ENCODE data around the gene ZNF497. TPM values are rescaled to one million over a fixed set of nuclear protein-coding genes. Genes with fewer than 3 reads are reported as not detected.
"Not testable (repeated sequence)": the region's sequence is repeated elsewhere in the genome, so short reads cannot be mapped to it uniquely, and the experiment has no call there.

Gene ZNF497
- total RNA-seq, 1 donor from 2014 or later: 1.1 TPM

DNA sequence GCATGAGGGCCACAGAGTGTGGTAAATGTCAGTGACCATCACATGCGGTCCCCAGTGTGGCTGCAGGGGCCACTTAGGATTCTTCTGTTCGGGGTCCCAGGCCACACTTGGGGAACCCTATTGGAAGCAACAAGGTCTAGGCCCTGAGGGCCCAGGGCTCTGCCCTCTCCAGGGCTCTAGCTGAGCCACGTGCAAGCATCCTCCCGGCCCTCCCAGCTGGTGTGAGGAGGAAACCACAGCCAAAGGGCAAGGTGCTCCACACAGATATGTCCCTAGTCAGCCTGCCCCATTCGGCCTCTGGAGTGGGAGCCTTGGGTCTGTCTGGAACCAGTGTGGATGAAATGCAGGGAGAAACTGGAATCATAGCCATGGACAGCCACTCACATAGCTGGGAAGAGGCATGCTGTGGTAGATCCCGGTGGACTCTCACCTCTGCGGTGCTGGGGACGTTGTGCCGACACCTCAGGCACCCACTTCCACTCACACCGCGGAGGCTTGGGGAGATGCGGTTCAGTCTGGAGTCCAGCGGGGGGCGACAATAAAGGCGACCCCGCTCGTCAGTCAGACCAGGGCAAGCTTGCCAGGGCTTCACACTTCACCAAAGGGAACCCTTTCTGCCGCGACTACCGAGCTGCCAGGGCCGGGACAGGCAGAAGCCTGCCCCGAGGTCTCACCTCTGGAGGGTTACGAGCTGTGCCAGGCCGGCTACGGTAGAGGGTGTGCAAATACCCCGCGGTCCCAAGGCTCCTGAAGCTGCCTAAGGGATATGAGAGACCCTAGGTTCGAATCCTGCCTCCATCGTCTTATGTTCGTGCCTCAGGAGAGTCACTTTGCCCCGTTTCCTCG is 4.3 kb upstream of the ZNF497 start:
- no peak for ATAC-seq

DNA sequence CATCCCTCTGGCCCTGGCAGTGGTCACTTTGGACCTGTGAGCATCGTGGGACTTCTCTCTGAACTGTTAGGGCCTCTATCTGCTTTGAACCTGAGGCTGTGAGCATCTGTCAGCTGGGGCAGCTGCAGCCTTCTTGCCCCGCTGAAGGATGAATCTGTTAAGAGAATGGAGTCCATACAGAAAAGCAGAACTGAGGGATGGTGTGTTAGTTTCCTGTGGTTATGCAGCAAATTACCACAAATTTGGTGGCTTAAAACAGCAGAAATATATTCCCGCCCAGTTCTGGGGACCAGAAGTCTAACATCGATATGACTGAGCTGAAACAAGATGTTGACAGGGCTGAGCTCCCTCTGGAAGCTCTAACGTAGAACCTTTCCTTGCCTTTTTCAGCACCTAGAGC is 1.6 kb upstream of the ZNF497 start:
- ATAC-seq: no peak

DNA sequence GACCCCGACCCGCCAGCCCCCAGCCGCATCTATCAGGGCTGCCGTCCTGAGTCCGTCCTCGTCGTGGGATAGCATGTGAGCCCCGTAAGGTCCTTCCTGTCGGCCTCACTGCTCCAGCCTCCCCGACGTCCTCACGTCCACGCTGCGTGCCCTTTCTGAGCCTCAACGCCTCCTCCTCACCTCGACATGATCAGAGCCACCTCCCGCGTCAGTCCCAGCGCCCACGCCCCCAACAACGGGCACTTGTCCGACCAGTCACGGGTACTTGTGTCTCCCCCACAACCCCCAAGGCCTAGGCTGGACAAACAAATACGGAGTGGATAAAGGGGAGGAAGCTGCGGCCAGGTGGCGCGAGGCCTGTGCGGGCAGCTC is 665 bp downstream of the ZNF497 start:
- peak; percentile 14 for ATAC-seq

DNA sequence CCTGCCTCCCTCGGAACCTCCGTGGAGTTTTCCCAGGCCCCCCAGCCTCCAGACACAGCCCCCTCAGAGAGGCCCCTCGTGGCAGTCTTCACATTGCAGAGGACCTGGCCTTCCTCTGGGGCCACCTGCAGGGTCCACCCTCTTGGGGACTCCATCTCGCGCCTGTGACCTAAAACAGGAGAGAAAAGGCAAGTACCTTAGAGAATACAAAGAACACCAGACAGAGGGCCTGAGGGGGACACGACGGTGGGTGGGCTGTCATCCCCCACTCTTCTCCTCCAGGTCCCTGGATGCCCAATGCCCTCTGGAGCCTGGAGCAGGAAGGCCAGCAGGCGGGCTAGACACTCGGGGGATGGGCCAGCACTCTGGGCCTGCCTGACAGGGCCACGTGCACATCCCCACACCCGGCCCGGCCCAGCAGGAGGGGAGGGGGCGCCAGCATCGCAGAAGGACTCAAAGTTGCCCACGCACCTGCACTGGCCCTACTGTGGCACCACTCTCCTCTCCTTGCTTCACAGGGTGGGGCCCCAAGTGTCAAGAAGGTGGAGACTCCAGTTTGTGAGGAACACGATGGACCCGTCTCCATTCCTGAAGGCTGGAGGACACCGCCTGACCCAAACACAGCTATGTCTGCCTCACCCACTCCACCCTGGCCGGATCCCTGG is 4.9 kb downstream of the ZNF497 start:
- ATAC-seq: no peak

DNA sequence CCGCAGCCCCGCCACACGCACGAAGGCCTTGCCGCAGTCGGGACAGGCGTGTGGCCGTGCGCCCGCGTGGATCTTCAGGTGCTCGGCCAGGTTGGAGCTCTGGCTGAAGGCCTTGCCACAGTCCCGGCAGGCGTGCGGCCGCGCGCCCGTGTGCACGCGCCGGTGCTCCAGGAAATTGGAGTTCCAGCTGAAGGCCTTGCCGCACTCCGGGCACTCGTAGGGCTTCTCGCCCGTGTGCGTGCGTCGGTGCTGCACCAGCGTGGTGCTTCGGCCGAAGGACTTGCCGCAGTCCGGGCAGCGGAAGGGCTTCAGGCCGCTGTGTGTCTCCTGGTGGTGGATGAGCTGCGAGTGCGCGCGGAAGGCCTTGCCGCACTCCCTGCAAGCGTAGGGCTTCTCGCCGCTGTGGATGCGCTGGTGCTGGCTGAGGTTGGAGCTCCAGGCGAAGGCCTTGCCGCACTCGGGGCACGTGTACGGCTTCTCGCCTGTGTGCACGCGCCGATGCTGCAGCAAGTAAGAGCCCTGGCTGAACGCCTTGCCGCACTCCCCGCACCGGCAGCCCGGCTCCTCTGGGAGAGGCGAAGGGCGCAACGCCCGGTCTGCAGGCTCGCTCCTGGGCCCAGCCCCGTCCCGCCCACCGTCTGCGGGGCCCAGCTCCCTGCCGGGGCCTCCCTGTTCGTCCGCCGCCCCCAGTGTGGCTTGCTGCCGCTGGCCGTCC is 5.6 kb downstream of the ZNF497 start:
- peak; percentile 4 for ATAC-seq

DNA sequence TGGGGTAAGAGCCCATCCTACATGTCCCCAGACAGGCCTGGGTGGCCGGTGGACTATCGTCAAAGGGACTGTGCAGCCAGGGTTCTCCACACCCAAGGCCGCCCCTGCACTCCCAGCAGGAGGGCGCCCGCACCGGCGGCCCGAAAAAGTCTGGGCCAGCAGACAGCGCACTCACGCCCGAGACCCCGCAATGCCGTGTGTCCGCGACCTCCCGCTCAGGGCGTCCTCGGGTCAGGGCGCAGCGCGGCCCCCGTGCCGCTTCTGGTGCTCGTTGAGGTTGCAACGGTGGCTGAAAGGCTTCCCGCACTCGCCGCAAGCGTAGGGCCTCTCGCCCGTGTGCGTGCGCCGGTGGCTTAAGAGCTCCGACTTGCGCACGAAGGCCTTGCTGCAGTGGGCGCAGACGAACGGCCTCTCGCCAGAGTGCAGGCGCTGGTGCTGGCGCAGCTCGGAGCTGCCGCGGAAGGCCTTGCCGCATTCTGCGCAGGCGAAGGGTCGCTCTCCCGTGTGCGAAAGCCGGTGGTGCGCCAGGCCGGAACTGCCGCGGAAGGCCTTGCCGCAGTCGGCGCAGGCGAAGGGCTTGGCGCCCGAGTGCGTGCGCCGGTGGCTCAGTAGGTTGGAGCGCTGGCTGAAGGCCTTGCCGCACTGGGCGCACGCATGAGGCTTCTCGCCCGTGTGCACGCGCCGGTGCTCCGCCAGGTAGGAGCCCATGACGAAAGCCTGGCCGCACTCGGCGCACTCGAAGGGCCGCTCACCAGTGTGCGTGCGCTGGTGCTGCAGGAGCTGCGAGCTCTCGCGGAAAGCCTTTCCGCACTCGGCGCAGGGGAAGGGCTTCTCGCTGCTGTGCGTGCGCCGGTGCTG is 6.4 kb downstream of the ZNF497 start:
- peak; percentile 5 for ATAC-seq

DNA sequence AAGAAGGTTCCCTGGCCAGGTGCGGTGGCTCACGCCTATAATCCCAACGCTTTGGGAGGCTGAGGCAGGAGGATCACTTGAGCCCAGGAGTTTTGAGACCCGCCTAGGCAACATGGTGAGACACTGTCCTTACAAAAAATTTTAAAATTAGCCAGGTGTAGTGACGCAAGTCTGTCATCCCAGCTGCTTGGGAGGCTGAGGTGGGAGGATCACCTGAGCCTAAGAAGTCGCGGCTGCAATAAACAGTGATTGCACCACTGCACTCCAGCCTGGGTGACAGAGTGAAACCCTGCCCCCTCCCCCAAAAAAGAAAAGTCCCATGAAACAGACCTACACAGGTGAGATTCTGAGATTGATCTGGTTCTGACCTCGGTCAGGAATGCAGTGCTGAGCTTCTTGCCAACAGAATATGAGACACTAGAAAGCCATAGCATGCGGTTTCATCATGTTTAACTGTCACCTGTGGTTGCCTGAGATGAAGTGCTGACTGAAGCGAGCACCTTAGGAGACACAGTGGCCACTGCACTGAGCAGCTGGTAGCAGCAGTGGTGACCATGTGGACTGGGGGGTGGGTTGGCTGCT is 7.2 kb downstream of the ZNF497 start:
- ATAC-seq: no peak

DNA sequence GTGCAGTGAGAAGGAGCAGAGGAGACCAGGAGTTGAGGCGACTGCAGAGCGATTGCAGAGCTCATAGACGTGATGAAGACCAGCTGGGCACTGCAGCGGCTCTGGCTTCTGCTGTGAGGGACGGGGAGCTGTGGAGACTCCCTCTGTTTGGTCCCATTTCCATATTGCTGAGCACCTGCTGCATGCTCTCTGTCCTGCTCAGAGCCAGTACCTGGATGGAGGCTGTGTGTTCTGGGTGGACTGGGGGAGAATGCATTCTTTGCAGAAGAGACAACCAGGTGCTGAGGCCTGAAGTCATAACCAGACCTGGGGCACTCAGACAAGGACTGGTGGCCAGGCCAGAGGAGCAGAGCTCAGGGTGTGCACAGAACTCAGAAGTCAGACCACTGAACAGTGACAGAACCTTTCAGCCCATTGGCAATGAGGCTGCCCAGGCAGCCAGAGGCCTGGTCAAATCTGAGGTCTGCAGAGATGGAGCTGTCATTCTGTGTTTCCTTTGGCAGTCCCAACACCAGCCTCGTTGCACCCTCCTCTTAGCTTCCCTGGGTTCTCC is 8.0 kb downstream of the ZNF497 start:
- ATAC-seq: no peak

DNA sequence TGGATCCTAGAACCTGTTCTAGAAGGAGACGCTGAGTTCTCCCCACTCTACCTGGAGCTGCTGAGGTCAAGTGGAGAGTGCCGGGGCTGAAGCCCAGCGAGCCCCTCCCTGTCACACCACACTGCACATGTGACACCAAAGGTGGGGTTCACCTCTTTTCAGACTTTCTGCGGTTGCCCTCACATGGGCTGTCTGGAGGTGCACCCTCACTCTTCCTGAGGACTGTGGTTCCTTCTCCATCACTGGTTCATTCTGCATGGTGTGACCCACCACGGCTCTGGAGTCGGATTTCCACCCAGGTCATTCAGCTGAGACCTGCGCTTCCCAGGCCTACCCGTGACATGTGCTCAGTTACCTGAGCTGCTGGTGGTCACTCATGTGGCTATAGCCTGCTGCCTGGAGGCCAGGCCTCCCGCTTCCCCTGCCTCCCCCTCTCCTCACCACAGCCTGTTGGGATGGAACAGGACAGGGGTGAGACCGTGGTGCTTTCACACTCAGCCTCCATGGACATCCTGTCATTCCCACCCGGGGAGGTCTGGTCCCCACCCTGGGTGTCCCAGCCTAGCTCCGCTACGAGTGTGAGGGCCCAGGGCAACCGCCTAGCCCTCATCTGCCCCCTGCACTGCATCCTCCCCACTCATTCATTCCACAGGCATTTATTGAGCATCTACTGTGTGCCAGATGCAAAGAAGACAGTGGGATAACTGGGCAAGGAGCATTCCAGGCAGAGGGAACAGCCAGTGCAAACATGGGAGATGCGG is 8.7 kb downstream of the ZNF497 start:
- ATAC-seq: no peak

DNA sequence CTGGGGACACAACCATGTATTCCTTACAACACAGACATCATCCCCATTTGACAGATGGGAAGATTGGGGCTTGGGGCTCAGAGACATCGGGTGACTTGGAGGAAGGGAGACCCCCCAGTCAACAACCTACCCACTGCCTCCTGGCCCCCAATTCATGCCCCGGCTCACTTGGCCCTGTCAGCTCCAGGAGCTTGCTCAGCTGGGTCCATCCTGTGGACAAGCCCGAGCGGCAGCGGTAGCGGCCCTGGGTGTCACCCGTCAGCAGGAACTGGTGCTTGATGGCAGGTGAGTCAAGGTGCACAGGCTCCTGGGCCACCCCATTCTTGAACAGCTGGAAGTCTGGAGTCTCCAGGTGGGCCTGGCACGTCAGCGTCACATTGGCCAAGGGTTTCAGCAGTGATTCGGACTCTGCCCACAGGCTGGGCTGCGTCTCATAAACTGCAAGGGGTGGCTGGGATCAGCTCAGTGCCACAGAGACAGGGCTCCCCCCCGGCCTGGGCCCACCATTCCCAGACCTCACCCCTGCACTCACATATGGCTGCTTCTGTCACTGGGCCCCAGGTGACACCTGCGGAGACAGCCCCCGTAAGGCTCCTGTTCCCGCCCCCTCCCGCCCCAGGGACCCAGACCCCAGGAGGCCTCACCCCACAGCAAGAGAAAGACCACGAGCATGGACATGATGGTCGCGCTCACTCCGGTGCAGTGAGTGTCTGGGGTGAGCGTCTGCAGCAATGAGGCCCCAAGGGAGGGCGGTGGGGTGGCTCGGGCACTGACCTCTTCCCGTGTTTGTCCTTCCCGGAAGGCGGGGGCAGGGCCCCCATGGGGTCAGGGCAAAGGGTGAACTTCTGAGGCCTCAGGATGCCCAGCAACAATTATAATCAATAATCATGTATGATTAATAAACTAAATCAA is 9.5 kb downstream of the ZNF497 start, which contains the start of gene A1BG:
A1BG (minus strand) TSS at position 733 of the 912 bp plus-strand sequence; CDS start at position 678, 55 bp downstream.
- no peak for ATAC-seq

DNA sequence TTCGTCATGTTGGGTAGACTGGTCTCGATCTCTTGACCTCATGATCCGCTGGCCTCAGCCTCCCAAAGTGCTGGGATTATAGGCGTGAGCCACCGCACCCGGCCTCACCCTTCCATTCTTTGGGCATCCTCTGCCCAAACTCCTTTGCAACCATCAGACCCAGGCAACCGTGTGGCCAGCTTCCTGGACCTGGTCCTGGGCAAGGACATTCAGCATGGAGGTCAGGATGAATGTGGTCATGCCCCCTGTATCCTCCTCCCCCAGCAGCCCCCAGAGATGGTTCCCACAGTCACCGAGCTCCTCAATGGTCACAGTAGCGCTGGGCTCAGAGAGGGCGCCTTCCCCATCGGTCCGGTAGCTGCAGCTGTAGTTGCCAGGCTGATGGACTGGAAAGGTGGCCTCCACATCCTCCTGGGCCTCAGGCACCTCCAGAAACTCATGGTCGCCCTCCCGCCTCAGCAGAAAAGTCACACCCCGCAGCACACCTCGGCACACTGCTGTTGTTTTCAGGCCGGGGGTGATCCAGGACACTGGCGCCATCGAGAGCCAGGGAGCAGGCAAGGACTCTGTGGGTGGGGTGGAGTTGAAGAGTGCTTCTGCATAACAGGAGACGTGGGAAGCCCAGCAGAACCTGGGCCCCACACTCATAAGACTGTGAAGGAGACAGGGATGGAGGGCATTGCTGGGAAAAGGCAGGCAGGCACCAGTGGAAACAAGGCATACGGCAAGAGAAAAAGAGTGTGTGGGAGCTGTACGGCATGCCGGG is 10.4 kb downstream of the ZNF497 start:
- ATAC-seq: no peak

DNA sequence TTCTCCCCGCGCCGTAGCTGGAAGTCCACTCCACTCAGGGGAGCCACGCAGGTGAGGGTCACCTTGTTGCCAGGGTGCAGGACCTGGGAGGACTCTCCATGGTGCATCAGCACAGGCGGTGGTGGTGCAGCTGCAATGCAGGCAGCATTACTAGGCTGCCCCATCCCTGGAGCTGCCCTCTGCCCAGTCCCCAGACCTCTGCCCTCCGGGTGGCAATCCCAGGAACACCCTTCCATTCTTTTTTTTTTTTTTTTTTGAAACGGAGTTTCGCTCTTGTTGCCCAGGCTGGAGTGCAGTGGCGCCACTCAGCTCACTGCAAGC is 11.0 kb downstream of the ZNF497 start:
- ATAC-seq: no peak

DNA sequence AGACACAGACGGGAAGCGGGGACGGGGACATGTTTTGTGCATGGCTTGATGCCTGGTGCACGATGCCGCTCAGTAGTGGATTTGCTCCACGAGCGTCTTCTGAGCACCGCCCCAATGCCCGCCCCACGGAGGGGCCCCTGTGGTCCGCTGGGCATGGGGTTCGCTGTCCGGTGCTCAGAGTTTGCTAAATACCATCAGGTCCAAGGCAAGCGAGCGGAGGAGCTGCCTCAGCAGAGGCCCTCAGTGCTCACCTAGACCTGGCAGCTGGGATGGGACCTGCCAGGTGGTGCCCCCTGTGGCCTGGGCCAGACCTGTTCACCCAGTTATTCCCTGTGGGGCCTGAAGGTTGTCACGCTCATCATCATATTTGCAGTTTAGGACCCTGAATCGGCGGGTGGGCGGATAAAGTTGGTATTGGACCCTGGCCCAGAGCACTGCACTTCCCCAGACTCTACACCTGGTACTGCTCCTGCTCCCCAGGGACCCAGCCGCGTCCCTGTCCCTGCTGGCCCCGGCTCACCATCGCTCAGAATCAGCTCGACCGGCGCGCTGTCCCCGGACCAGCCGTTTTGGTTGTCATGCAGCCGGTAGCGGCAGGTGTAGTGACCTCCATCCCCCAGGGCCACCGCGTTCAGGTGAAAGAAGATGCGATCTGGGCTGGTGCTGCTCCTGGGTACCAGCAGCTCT is 11.5 kb downstream of the ZNF497 start:
- no peak for ATAC-seq

DNA sequence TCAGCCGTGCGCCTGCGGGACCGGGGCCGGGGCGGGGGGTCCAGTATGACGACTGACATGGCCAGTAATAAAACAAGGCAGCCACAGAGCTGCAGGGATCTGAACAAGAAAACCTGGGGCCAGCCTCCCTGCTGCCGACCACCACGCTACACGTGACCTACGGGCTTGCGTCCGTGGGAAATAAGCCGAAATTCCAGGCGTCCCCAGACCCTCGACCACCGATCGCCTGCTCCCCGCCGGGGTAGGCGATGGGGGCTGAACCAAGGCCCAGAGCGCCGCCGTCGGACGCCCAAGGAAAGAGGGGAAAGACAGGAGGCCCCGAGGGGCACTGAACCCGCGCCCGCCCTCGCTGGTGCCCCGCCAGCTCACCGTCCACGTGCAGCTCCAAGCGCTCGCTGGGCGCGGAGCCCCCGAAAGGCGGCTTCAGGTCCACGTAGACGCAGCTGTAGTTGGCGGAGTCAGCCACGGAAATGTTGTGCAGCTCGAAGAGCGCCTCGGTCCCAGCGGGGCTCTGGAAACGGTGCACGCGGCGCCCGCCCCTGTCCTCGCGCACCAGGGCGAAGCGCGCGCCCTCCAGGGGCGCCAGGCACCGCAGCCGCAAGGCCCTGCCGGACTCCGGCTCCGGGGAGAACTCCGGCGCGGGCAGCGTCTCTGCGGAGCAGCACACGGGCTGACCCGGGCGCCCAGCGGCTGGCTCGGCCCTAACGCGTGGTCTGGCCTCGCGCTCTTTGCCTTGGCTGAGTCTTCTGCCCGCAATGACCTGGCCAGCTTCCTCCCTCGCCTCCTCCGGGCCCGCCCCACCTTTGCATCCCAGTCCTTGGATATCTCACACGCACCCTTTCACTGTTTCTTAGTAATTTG is 12.3 kb downstream of the ZNF497 start:
- no peak for ATAC-seq

DNA sequence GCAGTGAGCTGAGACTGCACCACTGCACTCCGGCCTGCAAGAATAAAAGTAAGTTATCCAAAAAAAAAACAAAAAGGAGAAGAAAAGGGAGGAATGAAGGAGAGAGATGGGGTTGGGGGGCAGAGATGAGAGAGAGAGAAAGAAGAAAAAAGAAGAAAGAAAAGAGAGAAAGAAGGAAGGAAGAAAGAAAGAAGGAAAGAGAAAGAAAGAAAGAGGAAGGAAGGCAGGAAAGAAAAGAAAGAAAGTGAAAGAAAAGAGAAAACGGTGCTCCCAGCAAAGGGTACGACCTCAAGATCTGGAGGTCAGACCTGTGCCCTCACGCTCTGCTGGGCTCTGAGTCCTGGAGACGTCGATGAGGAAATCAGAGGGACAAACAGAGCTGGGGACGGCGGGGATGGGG is 13.0 kb downstream of the ZNF497 start:
- no peak for ATAC-seq

DNA sequence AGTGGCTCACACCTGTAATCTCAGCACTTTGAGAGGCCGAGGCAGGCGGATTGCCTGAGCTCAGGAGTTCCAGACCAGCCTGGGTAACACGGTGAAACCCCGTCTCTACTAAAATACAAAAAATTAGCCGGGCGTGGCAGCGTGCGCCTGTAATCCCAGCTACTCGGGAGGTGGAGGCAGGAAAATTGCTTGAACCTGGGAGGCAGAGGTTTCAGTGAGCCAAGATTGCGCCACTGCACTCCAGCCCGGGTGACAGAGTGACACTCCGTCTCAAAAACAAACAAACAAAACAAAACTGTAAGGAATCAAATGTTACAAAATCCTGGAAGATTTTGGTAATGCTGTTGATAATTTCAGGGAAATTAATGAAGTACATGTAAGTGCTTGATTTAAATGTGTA is 14.5 kb downstream of the ZNF497 start:
- not testable (repeated sequence) for ATAC-seq
